Muscle of leg (tissue), 11 donors: Measurements from ENCODE around the gene TPD52L2. TPM values are rescaled to one million over a fixed set of nuclear protein-coding genes. Genes with fewer than 3 reads are reported as not detected.

Experiments used
- DNase-seq: peaks from one replicate; pipeline ENCODE4 v3.0.0; 2013
- H3K27ac ChIP-seq: one replicate; pipeline ENCODE4 v1.5.1; 2013; ENCODE audit warnings: mild to moderate bottlenecking, low read length, control low read depth
- H3K27me3 ChIP-seq: one replicate; pipeline ENCODE4 v1.6.1; 2013; ENCODE audit warnings: low read length; ENCODE audit not compliant: control insufficient read depth, insufficient read depth
- H3K36me3 ChIP-seq: one replicate; pipeline ENCODE4 v1.6.1; 2013; ENCODE audit warnings: low read length; ENCODE audit not compliant: control insufficient read depth, insufficient read depth
- H3K4me1 ChIP-seq: one replicate; pipeline ENCODE4 v1.6.1; 2013; ENCODE audit warnings: low read length; ENCODE audit not compliant: control insufficient read depth, insufficient read depth
- H3K4me3 ChIP-seq: one replicate; pipeline ENCODE4 v1.5.1; 2013; ENCODE audit warnings: low read length, control low read depth
- H3K9me3 ChIP-seq: replicated peaks from 2 replicates; pipeline ENCODE4 v1.6.1; 2013; ENCODE audit warnings: low read depth, low read length; ENCODE audit not compliant: control insufficient read depth
- WGBS: methylation state at CpG from one replicate; pipeline ENCODE4 v1.1.5; 2013; ENCODE audit warnings: missing lambda C conversion rate; ENCODE audit not compliant: insufficient coverage; 5-methylcytosine and 5-hydroxymethylcytosine counted together
- polyA plus RNA-seq, 8 donors: library from polyadenylated mRNA; unstranded; fragments of 120-200 nt; gene quantifications; one replicate each; pipeline versions ENCODE4 v1.2.1 to v1.2.3, GENCODE V29; 2013; ENCODE audit warnings: inconsistent platforms in 1 of 8, low replicate concordance in 1 of 8; ENCODE audit not compliant: insufficient read length in 8 of 8, insufficient read depth in 1 of 8
- total RNA-seq: library from RNA; stranded (reverse); fragments of 120-200 nt; gene quantifications from one replicate; pipeline ENCODE4 v1.2.4, GENCODE V29; 2013

The TPD52L2 gene
- total and polyA plus RNA-seq, 9 donors = 48.9 to 86.7 (median 79.3) TPM

DNA sequence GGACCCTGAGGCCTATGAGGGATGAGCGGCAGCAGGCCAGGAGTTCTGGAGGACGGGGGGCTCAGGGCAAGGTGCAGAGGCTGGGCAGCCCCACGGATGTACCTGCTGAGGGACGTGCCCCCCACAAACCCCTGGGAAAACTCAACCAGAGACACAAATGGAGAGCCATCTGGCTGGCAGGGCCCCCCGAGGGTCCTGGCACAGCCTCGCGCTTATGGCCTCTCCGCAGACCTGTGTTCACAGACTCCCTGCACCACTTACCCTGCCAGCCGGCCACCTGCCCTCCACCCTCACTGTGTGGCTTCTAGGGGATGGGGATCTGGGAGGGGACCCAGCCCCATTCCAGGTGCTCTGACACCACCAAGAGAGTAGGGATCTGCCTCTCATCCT, 30.6 kb upstream of the TPD52L2 start:
- Histone ChIP-seq H3K36me3 (no peaks in the 10 kb centered on the region), H3K27me3 (peaks cover 3% of the 10 kb centered on the region), H3K27ac (peak overlapping the region; percentile 98), H3K4me1 (peaks cover 69% of the 10 kb centered on the region), H3K9me3 (no peaks in the 10 kb centered on the region), H3K4me3 (no peak overlapping the region)
- peak; percentile 38 for DNase-seq
- WGBS = 88% methylated on average over 4 of the region's 9 CpGs

DNA sequence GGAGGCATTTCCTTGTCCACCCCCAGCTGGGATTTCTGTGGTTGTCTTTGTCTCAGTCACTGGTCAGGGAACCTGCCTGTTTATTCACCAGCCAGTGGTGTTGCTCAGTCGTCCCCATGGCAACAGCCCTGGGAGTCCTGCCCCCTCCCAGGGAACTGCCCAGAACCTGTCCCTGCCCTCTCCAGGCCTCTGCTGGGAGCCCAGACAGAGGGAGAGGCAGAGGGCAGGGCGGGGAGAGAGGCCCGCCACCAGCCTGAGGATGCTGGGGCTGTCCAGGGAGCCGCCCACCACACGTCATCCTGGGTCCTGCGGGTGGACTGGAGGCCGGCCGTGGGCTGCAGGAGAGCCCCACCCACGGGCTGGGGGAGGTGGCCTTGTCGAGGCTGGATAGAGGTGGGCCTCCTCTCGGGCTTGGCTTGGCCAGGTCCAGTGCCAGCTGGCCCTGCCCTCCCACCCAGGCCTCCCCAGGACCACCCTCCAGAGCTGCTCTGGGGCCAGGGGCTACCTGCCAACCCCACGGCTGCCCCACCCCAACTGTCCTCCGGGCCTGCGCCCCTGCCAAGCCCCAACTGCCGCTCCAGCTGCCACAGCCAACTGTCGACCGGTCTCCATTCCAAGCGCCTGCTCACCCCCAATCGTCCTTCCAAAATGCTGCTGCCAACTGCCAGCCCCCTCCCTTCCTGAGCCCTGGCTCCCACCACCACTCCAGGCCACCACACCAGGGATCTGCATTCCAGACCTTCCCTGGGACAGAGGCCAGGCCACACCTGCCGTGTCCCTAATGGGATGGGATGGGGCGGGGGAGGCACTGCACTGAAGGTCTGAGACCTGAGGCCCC, 29.8 kb upstream of the TPD52L2 start:
- H3K9me3 ChIP-seq = no peaks in the 10 kb centered on the region
- 17% methylated on average over 19 of the region's 21 CpGs for WGBS
- H3K36me3 ChIP-seq = no peaks in the 10 kb centered on the region
- no peaks in the 10 kb centered on the region for H3K27me3 ChIP-seq
- DNase-seq = peak; percentile 97
- H3K4me1 ChIP-seq = peaks cover 65% of the 10 kb centered on the region
- H3K4me3 ChIP-seq = no peak overlapping the region
- peak overlapping the region; percentile 98 for H3K27ac ChIP-seq

DNA sequence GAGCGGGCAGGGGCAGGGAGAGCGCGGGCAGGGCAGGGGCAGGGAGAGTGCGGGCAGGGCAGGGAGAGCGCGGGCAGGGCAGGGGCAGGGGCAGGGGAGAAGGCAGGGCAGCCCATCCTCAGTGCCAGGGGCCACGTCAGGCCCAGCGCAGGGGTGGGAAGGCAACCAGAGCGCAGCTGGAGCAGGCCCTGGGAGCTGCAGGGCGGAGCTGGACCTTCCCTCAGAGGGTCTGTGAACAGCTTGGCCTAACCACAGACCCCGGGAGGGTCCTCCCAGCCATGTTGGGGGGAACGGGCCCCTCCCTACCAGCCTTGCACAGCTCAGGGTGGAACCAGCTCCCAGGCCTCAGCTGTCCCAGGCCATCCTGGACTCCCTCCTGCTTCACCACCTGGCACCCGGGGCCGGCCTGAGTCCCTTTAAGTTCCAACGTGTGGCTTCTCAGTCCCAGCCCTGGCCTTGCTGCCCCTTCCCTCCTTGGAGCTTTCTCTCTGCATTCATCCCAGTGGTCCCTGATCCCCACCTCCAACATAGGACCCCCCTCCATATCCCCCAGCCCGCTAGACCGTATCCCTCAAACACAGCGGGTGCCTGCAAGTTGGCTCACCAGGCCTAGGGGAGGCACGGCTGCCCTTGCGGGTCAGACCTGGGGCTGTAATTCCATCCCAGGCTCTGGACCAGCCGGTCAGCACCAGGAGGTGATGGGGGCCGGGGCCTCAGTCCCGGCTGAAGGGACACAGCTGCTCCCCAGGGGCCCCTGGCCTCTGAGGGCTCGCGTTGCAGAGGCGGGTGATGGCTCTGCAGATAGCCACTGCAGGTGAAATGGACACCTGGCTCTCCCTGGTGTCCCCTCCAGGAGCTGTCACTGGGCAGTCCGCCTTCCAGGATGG, 28.4 kb upstream of the TPD52L2 start:
- Histone ChIP-seq H3K36me3 (no peaks in the 10 kb centered on the region), H3K9me3 (no peaks in the 10 kb centered on the region), H3K27ac (peak overlapping the region; percentile 93)

DNA sequence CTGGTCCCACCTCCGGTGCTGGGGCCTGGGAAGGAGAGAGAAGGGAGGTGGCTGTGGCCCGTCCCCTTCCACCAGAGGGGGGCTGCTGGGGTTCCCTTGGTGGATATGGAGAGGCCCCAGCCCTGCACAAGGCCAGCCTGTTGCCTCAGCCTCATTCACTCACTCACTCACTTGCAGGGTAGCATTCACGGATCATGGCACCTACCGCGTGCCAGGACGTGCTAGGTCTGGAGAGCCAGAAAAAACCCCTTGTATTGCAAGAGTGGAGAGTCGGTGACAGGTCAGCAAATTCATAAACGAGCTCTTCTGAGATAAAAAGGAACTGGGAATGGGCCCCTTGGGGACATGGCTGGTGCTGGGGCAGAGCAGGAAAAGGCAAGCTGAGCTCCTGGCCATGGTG, 27.6 kb upstream of the TPD52L2 start:
- peaks cover 60% of the 10 kb centered on the region for H3K4me1 ChIP-seq
- DNase-seq = no peak
- WGBS = 51% methylated on average over 7 of the region's 8 CpGs
- no peaks in the 10 kb centered on the region for H3K36me3 ChIP-seq
- no peaks in the 10 kb centered on the region for H3K27me3 ChIP-seq
- H3K9me3 ChIP-seq = no peaks in the 10 kb centered on the region
- no peak overlapping the region for H3K4me3 ChIP-seq
- H3K27ac ChIP-seq = peak overlapping the region; percentile 93

More for the DNA sequence above, 28.4 kb upstream of the TPD52L2 start:
- peaks cover 65% of the 10 kb centered on the region for H3K4me1 ChIP-seq
- no peak overlapping the region for H3K4me3 ChIP-seq
- WGBS = 64% methylated on average over 22 of the region's 27 CpGs
- no peaks in the 10 kb centered on the region for H3K27me3 ChIP-seq
- DNase-seq = peak; percentile 82

DNA sequence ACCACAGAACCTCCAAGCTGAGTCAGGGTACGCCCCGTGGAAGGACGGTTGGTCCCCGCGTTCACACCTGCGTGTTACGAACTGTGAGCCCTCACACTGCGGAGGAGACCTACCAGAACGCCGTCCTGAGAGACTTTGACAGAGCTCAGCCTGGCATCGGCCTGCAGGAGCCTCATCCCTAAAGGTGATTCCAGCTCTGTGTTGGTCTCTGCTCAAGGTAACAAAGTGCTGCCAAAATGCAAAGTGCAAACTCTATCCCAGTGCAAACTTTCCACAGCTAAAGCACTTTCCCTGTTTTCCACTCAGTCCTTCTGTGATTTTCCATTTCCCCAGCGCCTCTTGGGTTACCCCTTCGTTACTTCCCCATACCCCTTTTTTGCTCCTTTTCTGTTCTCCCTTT, 25.4 kb upstream of the TPD52L2 start:
- DNase-seq = no peak
- Histone ChIP-seq H3K36me3 (no peaks in the 10 kb centered on the region), H3K9me3 (no peaks in the 10 kb centered on the region), H3K27me3 (no peaks in the 10 kb centered on the region), H3K27ac (no peak overlapping the region), H3K4me3 (no peak overlapping the region), H3K4me1 (peaks cover 51% of the 10 kb centered on the region)
- WGBS = 67% methylated on average over 13 of the region's 13 CpGs

DNA sequence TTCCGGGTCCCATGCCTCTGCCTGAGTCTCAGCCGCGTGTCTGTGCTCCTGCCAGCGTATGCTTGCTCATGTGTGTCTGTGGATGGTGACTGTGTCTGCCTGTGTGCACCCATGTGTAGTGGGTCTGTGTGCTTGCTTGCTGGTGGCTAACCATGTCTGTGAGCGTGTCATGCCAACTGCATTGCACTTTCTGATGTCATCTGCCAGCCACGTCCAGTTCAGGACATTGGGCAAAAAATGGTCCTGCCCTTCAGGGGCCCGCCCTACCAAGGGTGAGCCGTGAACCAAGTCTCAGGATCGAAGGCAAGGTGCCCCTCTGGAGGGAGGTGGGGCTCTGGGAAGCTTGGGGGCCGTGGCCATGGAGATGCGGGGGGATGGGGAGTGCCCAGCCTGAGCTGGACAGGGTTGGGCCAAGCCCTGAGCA, 24.7 kb upstream of the TPD52L2 start:
- 84% methylated on average over 9 of the region's 11 CpGs for WGBS
- DNase-seq = no peak
- no peaks in the 10 kb centered on the region for H3K36me3 ChIP-seq
- H3K9me3 ChIP-seq = no peaks in the 10 kb centered on the region
- H3K27me3 ChIP-seq = no peaks in the 10 kb centered on the region
- peaks cover 49% of the 10 kb centered on the region for H3K4me1 ChIP-seq
- H3K27ac ChIP-seq = no peak overlapping the region
- no peak overlapping the region for H3K4me3 ChIP-seq

DNA sequence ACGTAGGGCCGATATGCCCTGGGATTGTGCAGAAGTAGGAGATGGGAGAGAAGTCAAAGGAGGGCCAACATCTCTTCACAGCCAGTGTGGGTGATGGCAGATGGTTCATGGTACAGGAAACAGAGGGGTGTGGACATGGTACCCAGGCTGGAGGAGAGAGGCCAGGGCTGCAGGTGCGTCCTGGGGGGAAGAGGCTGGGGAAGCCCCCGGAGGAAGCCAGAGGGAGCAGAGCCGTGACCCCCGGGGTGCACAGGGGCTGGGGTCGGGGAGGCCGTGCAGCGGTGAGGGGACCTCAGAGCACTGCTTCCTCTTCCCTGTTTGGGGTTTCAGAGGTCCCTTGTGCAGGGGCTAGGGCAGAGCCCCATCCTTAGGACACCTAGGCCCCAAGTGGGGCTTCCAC, 22.8 kb upstream of the TPD52L2 start:
- WGBS = 71% methylated on average over 9 of the region's 9 CpGs
- Histone ChIP-seq H3K27me3 (no peaks in the 10 kb centered on the region), H3K9me3 (no peaks in the 10 kb centered on the region), H3K4me1 (peaks cover 52% of the 10 kb centered on the region), H3K27ac (no peak overlapping the region), H3K36me3 (no peaks in the 10 kb centered on the region), H3K4me3 (no peak overlapping the region)
- no peak for DNase-seq

DNA sequence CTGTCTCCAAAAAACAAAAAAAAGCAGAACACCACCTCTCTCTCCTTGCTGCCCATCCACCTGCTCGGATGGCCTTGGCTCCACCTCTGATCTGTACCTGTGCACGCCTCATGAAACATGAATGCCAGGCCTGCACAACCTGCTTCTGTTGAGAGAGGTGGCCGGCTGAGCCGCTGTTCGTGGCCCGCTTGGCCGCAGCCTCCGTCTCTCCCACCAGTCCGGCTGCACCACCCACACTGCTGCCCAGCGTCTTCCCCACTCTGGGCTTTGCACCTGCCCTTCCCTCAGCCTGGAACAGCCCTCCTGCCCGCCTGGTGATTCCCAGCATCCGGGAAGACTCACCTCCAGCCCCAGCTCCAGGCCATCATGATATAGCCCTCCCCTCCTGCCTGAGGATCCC, 21.8 kb upstream of the TPD52L2 start:
- H3K4me1 ChIP-seq = peaks cover 52% of the 10 kb centered on the region
- 85% methylated on average over 12 of the region's 12 CpGs for WGBS
- no peak overlapping the region for H3K4me3 ChIP-seq
- no peaks in the 10 kb centered on the region for H3K9me3 ChIP-seq
- H3K27ac ChIP-seq = no peak overlapping the region
- H3K36me3 ChIP-seq = no peaks in the 10 kb centered on the region
- no peak for DNase-seq
- no peaks in the 10 kb centered on the region for H3K27me3 ChIP-seq

DNA sequence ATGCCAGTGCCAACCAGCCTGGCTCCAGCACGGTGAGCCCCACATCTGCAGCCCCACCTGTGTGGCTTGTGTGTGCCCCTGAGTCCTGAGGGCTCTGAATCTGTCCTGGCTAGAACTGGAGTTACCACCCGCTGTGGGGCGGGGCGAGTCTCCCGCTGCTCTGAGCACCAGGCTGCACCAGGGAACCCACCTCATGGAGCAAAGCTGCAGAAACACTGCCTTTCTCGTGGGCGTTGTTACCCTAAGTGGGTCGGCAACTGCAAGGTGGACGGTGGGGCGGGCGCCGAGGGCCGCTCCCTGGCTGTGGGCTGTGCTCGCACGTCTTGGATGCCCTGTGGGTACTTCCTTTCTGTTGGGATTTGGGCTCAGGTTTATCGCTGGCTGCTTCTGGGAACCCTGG, 21.3 kb upstream of the TPD52L2 start:
- WGBS = 70% methylated on average over 13 of the region's 16 CpGs
- Histone ChIP-seq H3K9me3 (no peaks in the 10 kb centered on the region), H3K36me3 (no peaks in the 10 kb centered on the region), H3K27me3 (no peaks in the 10 kb centered on the region), H3K4me1 (peaks cover 50% of the 10 kb centered on the region), H3K4me3 (no peak overlapping the region), H3K27ac (no peak overlapping the region)
- no peak for DNase-seq

DNA sequence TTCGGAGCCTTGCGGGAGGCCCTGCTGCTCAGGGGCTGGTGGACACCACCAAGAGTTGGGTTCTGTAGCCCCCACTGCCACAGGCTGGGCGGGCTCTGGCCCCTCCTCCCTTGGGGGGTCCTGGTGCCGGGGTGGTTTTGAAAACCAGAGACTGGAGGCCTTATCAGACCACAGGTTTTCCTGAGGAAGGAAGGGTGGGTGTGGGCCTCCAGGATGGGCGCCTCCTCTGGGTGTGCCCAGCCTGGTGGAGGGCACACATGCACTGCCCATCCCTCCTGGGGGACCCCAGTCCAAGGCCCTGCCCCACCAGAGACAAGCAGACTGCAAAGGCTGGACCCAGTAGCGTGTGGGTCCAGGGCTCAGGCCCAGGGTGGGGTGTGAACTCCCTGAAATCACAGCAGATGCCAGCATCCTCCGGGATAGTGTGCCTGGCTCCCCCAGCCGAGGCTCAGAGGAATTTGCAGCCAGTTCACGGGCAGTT, 20.5 kb upstream of the TPD52L2 start:
- no peaks in the 10 kb centered on the region for H3K9me3 ChIP-seq
- H3K27ac ChIP-seq = no peak overlapping the region
- DNase-seq = no peak
- peaks cover 46% of the 10 kb centered on the region for H3K4me1 ChIP-seq
- no peaks in the 10 kb centered on the region for H3K36me3 ChIP-seq
- no peaks in the 10 kb centered on the region for H3K27me3 ChIP-seq
- no peak overlapping the region for H3K4me3 ChIP-seq
- whole genome bisulfite sequencing = 72% methylated on average over 6 of the region's 9 CpGs
